Prostate gland (tissue), 2 donors: ENCODE measurements around the gene CFAP100. TPM values are rescaled to one million over a fixed set of nuclear protein-coding genes. Genes with fewer than 3 reads are reported as not detected.

Source experiments
- DNase-seq: peaks from one replicate; pipeline ENCODE4 v3.0.0-alpha.2; 2019; ENCODE audit warnings: low spot score
- H3K27ac ChIP-seq, 2 donors: fragments of 200-600 bp; sonication (generic); 2 replicates each; pipeline ENCODE4 v1.5.1; 2017 to 2019
- H3K27me3 ChIP-seq: fragments of 200-600 bp; sonication (generic); replicated peaks from 2 replicates; pipeline ENCODE4 v1.5.1; 2019; ENCODE audit not compliant: insufficient read depth
- H3K36me3 ChIP-seq, 2 donors: fragments of 200-600 bp; sonication (generic); 1 replicate in 1 of 2; 2 replicates in 1 of 2; pipeline versions ENCODE4 v1.5.1 to v1.8.1; 2017 to 2019
- H3K4me1 ChIP-seq: fragments of 200-600 bp; sonication (generic); replicated peaks from 2 replicates; pipeline ENCODE4 v1.5.1; 2019
- H3K4me3 ChIP-seq, 2 donors: fragments of 200-600 bp; sonication (generic); 2 replicates each; pipeline ENCODE4 v1.5.1; 2017 to 2019
- H3K9me3 ChIP-seq: fragments of 200-600 bp; sonication (generic); 2 replicates; pipeline ENCODE4 v1.5.1; 2017
- POLR2A ChIP-seq: fragments of 450-650 bp; IDR thresholded peaks from one replicate; pipeline ENCODE4 v1.6.1; 2016; ENCODE audit warnings: antibody characterized with exemption, mild to moderate bottlenecking
- POLR2AphosphoS5 ChIP-seq: sonication (generic); formaldehyde crosslinking; IDR thresholded peaks from one replicate; pipeline ENCODE4 v1.6.1; 2017; ENCODE audit warnings: antibody characterized with exemption
- WGBS: methylation state at CpG from one replicate; pipeline ENCODE4 v1.1.5; 2018; 5-methylcytosine and 5-hydroxymethylcytosine counted together
- intact Hi-C: fragments of 100-400 bp; cut with DNase I; formaldehyde crosslinking; loops from one replicate; pipeline ENCODE4 v1.14.2; 2022
- total RNA-seq, 2 donors: library from RNA; depleted of rRNA; stranded (reverse); fragments of >200 nt; gene quantifications; one replicate each; pipeline ENCODE4 v1.1.0, GENCODE V29; 2016
- TF ChIP-seq, protein P1 (sequence below), 4 experiments: fragments of 200-600 bp in 2 of 4; fragments of 450-650 bp in 2 of 4; sonication (generic) in 2 of 4; IDR thresholded peaks; 1 replicate in 3 of 4; 2 replicates in 1 of 4; pipeline ENCODE4 v1.5.1; 2016 to 2019; ENCODE audit warnings: antibody characterized with exemption in 4 of 4, mild to moderate bottlenecking in 2 of 4, moderate library complexity in 2 of 4

The CFAP100 gene
- total RNA-seq, 2 donors from 2014 or later: 2.3 TPM; not detected in 1

GRCh38 chr3:126376444-126376843 lies 18.3 kb upstream of the CFAP100 start:
- intact Hi-C loops: no loop called here
- Histone ChIP-seq H3K4me3 (no peak overlapping the region), H3K9me3 (no peaks in the 10 kb centered on the region), H3K36me3 (no peaks in the 10 kb centered on the region), H3K4me1 (no peaks in the 10 kb centered on the region), H3K27me3 (no peaks in the 10 kb centered on the region), H3K27ac (no peak overlapping the region)
- DNase-seq: no peak
- TF ChIP-seq, protein P1, sequence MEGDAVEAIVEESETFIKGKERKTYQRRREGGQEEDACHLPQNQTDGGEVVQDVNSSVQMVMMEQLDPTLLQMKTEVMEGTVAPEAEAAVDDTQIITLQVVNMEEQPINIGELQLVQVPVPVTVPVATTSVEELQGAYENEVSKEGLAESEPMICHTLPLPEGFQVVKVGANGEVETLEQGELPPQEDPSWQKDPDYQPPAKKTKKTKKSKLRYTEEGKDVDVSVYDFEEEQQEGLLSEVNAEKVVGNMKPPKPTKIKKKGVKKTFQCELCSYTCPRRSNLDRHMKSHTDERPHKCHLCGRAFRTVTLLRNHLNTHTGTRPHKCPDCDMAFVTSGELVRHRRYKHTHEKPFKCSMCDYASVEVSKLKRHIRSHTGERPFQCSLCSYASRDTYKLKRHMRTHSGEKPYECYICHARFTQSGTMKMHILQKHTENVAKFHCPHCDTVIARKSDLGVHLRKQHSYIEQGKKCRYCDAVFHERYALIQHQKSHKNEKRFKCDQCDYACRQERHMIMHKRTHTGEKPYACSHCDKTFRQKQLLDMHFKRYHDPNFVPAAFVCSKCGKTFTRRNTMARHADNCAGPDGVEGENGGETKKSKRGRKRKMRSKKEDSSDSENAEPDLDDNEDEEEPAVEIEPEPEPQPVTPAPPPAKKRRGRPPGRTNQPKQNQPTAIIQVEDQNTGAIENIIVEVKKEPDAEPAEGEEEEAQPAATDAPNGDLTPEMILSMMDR (IDR thresholded peaks at IDR 0.05): no peak
- TF ChIP-seq POLR2A: no peak
- TF ChIP-seq POLR2AphosphoS5: no peak
- 12% methylated on average over 3 of the region's 3 CpGs for WGBS

GRCh38 chr3:126377211-126377610 lies 17.5 kb upstream of the CFAP100 start:
- WGBS: 100% methylated on average over 3 of the region's 3 CpGs
- Histone ChIP-seq H3K9me3 (no peaks in the 10 kb centered on the region), H3K36me3 (no peaks in the 10 kb centered on the region), H3K27ac (no peak overlapping the region), H3K4me1 (no peaks in the 10 kb centered on the region), H3K4me3 (no peak overlapping the region), H3K27me3 (no peaks in the 10 kb centered on the region)
- TF ChIP-seq, protein P1 (IDR thresholded peaks at IDR 0.05): no peak
- no peak for TF ChIP-seq POLR2AphosphoS5
- TF ChIP-seq POLR2A: no peak
- intact Hi-C loops: no loop called here
- no peak for DNase-seq

- no peaks in the 10 kb centered on the region for H3K36me3 ChIP-seq
- H3K4me1 ChIP-seq: no peaks in the 10 kb centered on the region
- intact Hi-C loops: no loop called here
- no peaks in the 10 kb centered on the region for H3K27me3 ChIP-seq
- no peaks in the 10 kb centered on the region for H3K9me3 ChIP-seq
- H3K27ac ChIP-seq: no peak overlapping the region
- TF ChIP-seq, protein P1 (IDR thresholded peaks at IDR 0.05): no peak
- TF ChIP-seq POLR2A (no peak), POLR2AphosphoS5 (no peak)
- 97% methylated on average over 6 of the region's 6 CpGs for WGBS
- H3K4me3 ChIP-seq: no peak overlapping the region
- DNase-seq: no peak
Observed at GRCh38 chr3:126378341-126378751, 16.4 kb upstream of the CFAP100 start.

DNA sequence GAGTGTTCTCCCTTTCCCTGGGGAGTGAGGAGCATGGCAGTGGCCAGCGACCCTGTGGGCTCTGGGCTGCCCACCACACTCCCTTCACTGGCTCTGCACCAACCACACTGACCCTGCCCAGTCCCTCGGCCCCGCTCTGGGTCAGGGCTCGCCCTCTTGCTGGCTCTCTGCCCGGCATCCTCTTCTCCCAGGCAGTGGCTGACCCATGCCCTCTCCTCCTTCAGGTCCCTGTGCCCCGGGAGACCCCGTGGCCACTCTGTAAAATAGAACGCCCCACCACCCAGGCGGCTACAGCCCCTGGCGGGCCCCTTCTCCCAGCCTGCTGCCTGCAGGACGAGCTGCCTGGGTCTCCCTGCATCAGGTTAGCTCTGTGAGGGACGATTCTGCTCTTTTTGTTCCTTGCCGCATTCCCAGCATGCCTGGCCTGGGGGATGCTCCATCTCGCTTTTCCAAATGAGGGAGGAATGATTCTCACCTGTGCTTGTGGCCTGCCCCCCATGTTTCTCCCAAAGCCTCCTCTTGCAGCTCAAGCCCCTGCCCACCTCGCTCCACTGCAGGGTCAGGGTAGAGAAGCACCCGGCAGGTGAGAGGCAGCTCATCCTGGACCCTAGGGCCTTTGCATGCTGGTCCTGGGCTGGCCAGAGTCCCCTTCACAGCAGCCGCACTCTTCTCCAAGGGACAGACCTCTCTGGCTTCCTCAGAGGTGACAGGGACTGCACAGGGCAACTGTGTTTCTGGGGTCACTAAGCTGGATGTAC lies 14.5 kb upstream of the CFAP100 start:
- H3K4me1 ChIP-seq: no peaks in the 10 kb centered on the region
- no peaks in the 10 kb centered on the region for H3K27me3 ChIP-seq
- H3K27ac ChIP-seq: no peak overlapping the region
- intact Hi-C loops: no loop called here
- no peak for DNase-seq
- H3K9me3 ChIP-seq: no peaks in the 10 kb centered on the region
- H3K4me3 ChIP-seq: no peak overlapping the region
- TF ChIP-seq POLR2A (no peak), POLR2AphosphoS5 (no peak)
- TF ChIP-seq, protein P1 (IDR thresholded peaks at IDR 0.05): no peak
- 71% methylated on average over 16 of the region's 17 CpGs for WGBS
- no peaks in the 10 kb centered on the region for H3K36me3 ChIP-seq

DNA sequence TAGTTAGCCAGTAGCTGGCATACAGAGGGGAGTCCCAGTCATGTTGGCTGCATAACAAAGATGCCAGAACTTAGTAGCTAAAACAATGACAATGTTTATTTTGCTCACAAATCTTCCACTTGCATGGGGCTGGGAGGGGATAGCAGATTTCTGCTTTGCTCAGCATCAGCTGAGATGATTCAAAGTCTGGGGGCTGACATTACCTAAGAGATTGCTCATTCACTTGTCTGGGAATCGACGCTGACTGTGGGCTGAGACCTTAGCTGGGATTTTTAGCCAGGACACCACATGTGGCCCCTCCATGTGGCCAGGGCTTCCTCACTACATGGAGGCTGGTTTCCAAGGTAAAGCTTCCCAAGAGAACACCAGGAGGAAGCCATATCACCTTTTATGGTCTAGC lies 12.7 kb upstream of the CFAP100 start:
- intact Hi-C loops: no loop called here
- WGBS: 44% methylated on average over 2 of the region's 2 CpGs
- TF ChIP-seq POLR2AphosphoS5 (no peak), POLR2A (no peak)
- TF ChIP-seq, protein P1 (IDR thresholded peaks at IDR 0.05): no peak

More for the DNA sequence above, 12.7 kb upstream of the CFAP100 start:
- no peak overlapping the region for H3K4me3 ChIP-seq
- H3K9me3 ChIP-seq: no peaks in the 10 kb centered on the region
- no peaks in the 10 kb centered on the region for H3K4me1 ChIP-seq
- no peak for DNase-seq
- no peaks in the 10 kb centered on the region for H3K36me3 ChIP-seq
- H3K27me3 ChIP-seq: no peaks in the 10 kb centered on the region
- H3K27ac ChIP-seq: no peak overlapping the region
